H9 (cell line): Measurements from ENCODE around the gene B3GNT3. TPM values are rescaled to one million over a fixed set of nuclear protein-coding genes. Genes with fewer than 3 reads are reported as not detected.

Experiments
- DNase-seq: peaks from one replicate; pipeline ENCODE4 v3.0.0-alpha.2; 2017
- H2AFZ ChIP-seq: one replicate; pipeline ENCODE4 v1.6.1; 2013; ENCODE audit warnings: mild to moderate bottlenecking, low read length, control low read depth, moderate library complexity
- H2AK5ac ChIP-seq: 2 replicates; pipeline ENCODE4 v1.6.1; 2013; ENCODE audit warnings: low read length, control low read depth, mixed read lengths; ENCODE audit not compliant: insufficient read length
- H2BK120ac ChIP-seq: one replicate; pipeline ENCODE4 v1.6.1; 2013; ENCODE audit warnings: low read depth, mild to moderate bottlenecking, low read length, control low read depth, inconsistent platforms; ENCODE audit not compliant: poor library complexity, severe bottlenecking
- H2BK12ac ChIP-seq: 2 replicates; pipeline ENCODE4 v1.6.1; 2013; ENCODE audit warnings: low read length, control low read depth, mixed read lengths, low read depth; ENCODE audit not compliant: insufficient read length
- H2BK15ac ChIP-seq: 2 replicates; pipeline ENCODE4 v1.6.1; 2013; ENCODE audit warnings: low read depth, low read length, control low read depth
- H2BK20ac ChIP-seq: one replicate; pipeline ENCODE4 v1.6.1; 2013; ENCODE audit warnings: low read depth, mild to moderate bottlenecking, low read length, control low read depth, inconsistent platforms; ENCODE audit not compliant: poor library complexity, severe bottlenecking
- H2BK5ac ChIP-seq: 2 replicates; pipeline ENCODE4 v1.6.1; 2013; ENCODE audit warnings: low read length, control low read depth, mixed read lengths; ENCODE audit not compliant: insufficient read length
- H3K14ac ChIP-seq: 2 replicates; pipeline ENCODE4 v1.6.1; 2013; ENCODE audit warnings: low read length, control low read depth; ENCODE audit not compliant: insufficient read depth
- H3K18ac ChIP-seq: 2 replicates; pipeline ENCODE4 v1.6.1; 2013; ENCODE audit warnings: low read depth, mild to moderate bottlenecking, mixed read lengths, low read length, control low read depth; ENCODE audit not compliant: insufficient read length
- H3K23ac ChIP-seq: 2 replicates; pipeline ENCODE4 v1.6.1; 2013; ENCODE audit warnings: low read length, control low read depth, mixed read lengths, low read depth; ENCODE audit not compliant: insufficient read length
- H3K23me2 ChIP-seq: 2 replicates; pipeline ENCODE4 v1.6.1; 2013; ENCODE audit warnings: low read depth, mild to moderate bottlenecking, mixed read lengths, low read length, control low read depth; ENCODE audit not compliant: insufficient read length, poor library complexity, severe bottlenecking
- H3K27ac ChIP-seq: 2 replicates; pipeline ENCODE4 v1.5.1; 2013; ENCODE audit warnings: low read length, control low read depth, mixed read lengths, low read depth; ENCODE audit not compliant: insufficient read length
- H3K27me3 ChIP-seq: 2 replicates; pipeline ENCODE4 v1.6.1; 2013; ENCODE audit warnings: low read length, control low read depth, inconsistent platforms; ENCODE audit not compliant: insufficient read depth
- H3K4ac ChIP-seq: 2 replicates; pipeline ENCODE4 v1.6.1; 2013; ENCODE audit warnings: low read depth, mild to moderate bottlenecking, control low read depth, inconsistent platforms, low read length, moderate library complexity
- H3K4me1 ChIP-seq: 2 replicates; pipeline ENCODE4 v1.6.1; 2013; ENCODE audit warnings: low read length, control low read depth, inconsistent platforms; ENCODE audit not compliant: insufficient read depth
- H3K4me2 ChIP-seq: 2 replicates; pipeline ENCODE4 v1.6.1; 2013; ENCODE audit warnings: low read length, control low read depth, mixed read lengths; ENCODE audit not compliant: insufficient read length, insufficient read depth
- H3K56ac ChIP-seq: 2 replicates; pipeline ENCODE4 v1.6.1; 2013; ENCODE audit warnings: low read depth, mild to moderate bottlenecking, mixed read lengths, low read length, control low read depth; ENCODE audit not compliant: insufficient read length
- H3K79me1 ChIP-seq: 2 replicates; pipeline ENCODE4 v1.6.1; 2013; ENCODE audit warnings: low read depth, mild to moderate bottlenecking, moderate library complexity, low read length, control low read depth, inconsistent platforms; ENCODE audit not compliant: insufficient read depth, poor library complexity, severe bottlenecking
- H3K79me2 ChIP-seq: 2 replicates; pipeline ENCODE4 v1.6.1; 2013; ENCODE audit warnings: low read length, control low read depth, inconsistent platforms; ENCODE audit not compliant: insufficient read depth
- H3K9ac ChIP-seq: 2 replicates; pipeline ENCODE4 v1.6.1; 2013; ENCODE audit warnings: low read length, control low read depth, mixed read lengths; ENCODE audit not compliant: insufficient read length; ENCODE audit errors: extremely low read depth
- H3K9me3 ChIP-seq: one replicate; pipeline ENCODE4 v1.6.1; 2013; ENCODE audit warnings: low read depth, low read length, inconsistent platforms; ENCODE audit not compliant: control insufficient read depth
- H3T11ph ChIP-seq: one replicate; pipeline ENCODE4 v1.6.1; 2013; ENCODE audit warnings: mild to moderate bottlenecking, low read length, control low read depth, inconsistent platforms
- H4K20me1 ChIP-seq: one replicate; pipeline ENCODE4 v1.6.1; 2013; ENCODE audit not compliant: control insufficient read depth, insufficient read length, insufficient read depth
- H4K5ac ChIP-seq: 2 replicates; pipeline ENCODE4 v1.6.1; 2013; ENCODE audit warnings: low read depth, mild to moderate bottlenecking, mixed read lengths, low read length, control low read depth; ENCODE audit not compliant: insufficient read length
- H4K8ac ChIP-seq: replicated peaks from 2 replicates; pipeline ENCODE4 v1.6.1; 2013; ENCODE audit warnings: low read length, control low read depth, mixed read lengths, low read depth; ENCODE audit not compliant: insufficient read length
- H4K91ac ChIP-seq: 2 replicates; pipeline ENCODE4 v1.6.1; 2013; ENCODE audit warnings: low read depth, mild to moderate bottlenecking, moderate library complexity, mixed read lengths, low read length, control low read depth; ENCODE audit not compliant: insufficient read length
- H3K27ac Mint-ChIP-seq, 3 experiments: 2 replicates in 2 of 3; 3 replicates in 1 of 3; pipeline ENCODE4 v1.8.0; 2020 to 2021; ENCODE audit warnings: mixed read lengths in 3 of 3, mild to moderate bottlenecking in 1 of 3, moderate library complexity in 1 of 3
- H3K27me3 Mint-ChIP-seq: 2 replicates; pipeline ENCODE4 v1.8.0; 2021; ENCODE audit warnings: low read depth, mild to moderate bottlenecking, moderate library complexity, mixed read lengths
- H3K36me3 Mint-ChIP-seq, 3 experiments: 2 replicates in 2 of 3; 3 replicates in 1 of 3; pipeline ENCODE4 v1.8.0; 2020 to 2021; ENCODE audit warnings: low read depth in 3 of 3, mixed read lengths in 3 of 3; ENCODE audit not compliant: insufficient read depth in 1 of 3
- H3K4me1 Mint-ChIP-seq, 2 experiments: 2 replicates each; pipeline ENCODE4 v1.8.0; 2020; ENCODE audit warnings: mixed read lengths in 2 of 2
- H3K4me3 Mint-ChIP-seq, 2 experiments: 2 replicates in 1 of 2; 3 replicates in 1 of 2; pipeline ENCODE4 v1.8.0; 2020 to 2021; ENCODE audit warnings: mild to moderate bottlenecking in 2 of 2, mixed read lengths in 2 of 2, moderate library complexity in 1 of 2
- H3K9me3 Mint-ChIP-seq, 2 experiments: 2 replicates in 1 of 2; 3 replicates in 1 of 2; pipeline ENCODE4 v1.8.0; 2020; ENCODE audit warnings: mild to moderate bottlenecking in 2 of 2, mixed read lengths in 2 of 2, moderate library complexity in 1 of 2
- CTCF ChIP-seq: fragments of 200-600 bp; sonication (generic); conservative IDR thresholded peaks from 3 replicates; pipeline ENCODE4 v1.8.0; 2021; ENCODE audit warnings: antibody characterized with exemption, mild to moderate bottlenecking
- WGBS: extraction: QIAGEN DNeasy Blood & Tissue Kit; methylation state at CpG from one replicate; pipeline ENCODE4 v1.1.7; 2013; ENCODE audit warnings: missing lambda C conversion rate, low lambda C conversion rate, mixed read lengths; ENCODE audit not compliant: insufficient read length; ENCODE audit errors: extremely low coverage; 5-methylcytosine and 5-hydroxymethylcytosine counted together
- total RNA-seq: library from RNA; stranded (reverse); gene quantifications from 2 replicates; pipeline ENCODE4 v1.2.1, GENCODE V29; 2021

The B3GNT3 gene
- total RNA-seq, 1 experiment from 2014 or later = 0.96 TPM

GRCh38 chr19:17821190-17821589 lies 26.3 kb downstream of the B3GNT3 start, which contains the start of gene INSL3:
Gene INSL3 (minus strand): TSS chr19:17821519. CDS start chr19:17821506, 13 bp downstream.
- no peak for TF ChIP-seq CTCF
- H3K9me3 ChIP-seq = no peaks in the 10 kb centered on the region
- H2BK12ac ChIP-seq = no peak within 1 kb of the TSS
- H2BK20ac ChIP-seq = no peak within 1 kb of the TSS
- H3K14ac ChIP-seq = no peak within 1 kb of the TSS
- no peak within 1 kb of the TSS for H4K5ac ChIP-seq
- H4K20me1 ChIP-seq = no peaks in the 10 kb centered on the region
- no peak within 1 kb of the TSS for H3K9ac ChIP-seq
- H3K23ac ChIP-seq = no peak within 1 kb of the TSS
- H3T11ph ChIP-seq = no peak within 1 kb of the TSS
- H3K18ac ChIP-seq = no peak within 1 kb of the TSS
- no peaks in the 10 kb centered on the region for H3K27me3 ChIP-seq
- no peak within 1 kb of the TSS for H4K8ac ChIP-seq
- H3K56ac ChIP-seq = no peak within 1 kb of the TSS
- no peak for DNase-seq
- no peak within 1 kb of the TSS for H3K27ac Mint-ChIP-seq
- H2AK5ac ChIP-seq = no peak within 1 kb of the TSS
- H3K27ac ChIP-seq = no peak within 1 kb of the TSS
- H3K4ac ChIP-seq = no peak within 1 kb of the TSS
- H2BK120ac ChIP-seq = no peak within 1 kb of the TSS
- no peaks in the 10 kb centered on the region for H3K27me3 Mint-ChIP-seq
- no CpG with 5 or more reads among the region's 34 CpGs for WGBS
- H3K4me1 Mint-ChIP-seq = peaks cover 0 to 7% of the 10 kb centered on the region in 2 experiments; a peak in 2 of 4 replicates
- no peaks in the 10 kb centered on the region for H3K79me1 ChIP-seq
- no peaks in the 10 kb centered on the region for H3K23me2 ChIP-seq
- H3K4me1 ChIP-seq = no peaks in the 10 kb centered on the region; the same call in 1 of the 2 replicates
- H2BK15ac ChIP-seq = no peak within 1 kb of the TSS
- no peak within 1 kb of the TSS for H3K4me2 ChIP-seq
- no peak within 1 kb of the TSS for H4K91ac ChIP-seq
- H3K9me3 Mint-ChIP-seq = no peaks in the 10 kb centered on the region
- H3K4me3 Mint-ChIP-seq = no peak within 1 kb of the TSS
- H2BK5ac ChIP-seq = no peak within 1 kb of the TSS
- no peaks in the 10 kb centered on the region for H3K79me2 ChIP-seq
- no peak within 1 kb of the TSS for H2AFZ ChIP-seq
- no peaks in the 10 kb centered on the region; a peak in 1 of 7 replicates for H3K36me3 Mint-ChIP-seq
